Endothelial cell (in vitro differentiated cells): ENCODE results near the gene NINJ1. TPM values are rescaled to one million over a fixed set of nuclear protein-coding genes. Genes with fewer than 3 reads are reported as not detected.

Experiments used
- DNase-seq: peaks from one replicate; pipeline ENCODE4 v3.0.0; 2021; ENCODE audit warnings: low spot score
- H3K27ac Mint-ChIP-seq: one replicate; pipeline ENCODE4 v1.8.0; 2021; ENCODE audit warnings: mixed read lengths, inconsistent platforms; ENCODE audit not compliant: unreplicated experiment
- H3K27me3 Mint-ChIP-seq: one replicate; pipeline ENCODE4 v1.8.0; 2021; ENCODE audit warnings: mild to moderate bottlenecking, moderate library complexity, mixed read lengths, inconsistent platforms; ENCODE audit not compliant: unreplicated experiment
- H3K36me3 Mint-ChIP-seq: one replicate; pipeline ENCODE4 v1.8.0; 2021; ENCODE audit warnings: mild to moderate bottlenecking, low read depth, mixed read lengths, inconsistent platforms; ENCODE audit not compliant: unreplicated experiment
- H3K4me1 Mint-ChIP-seq: one replicate; pipeline ENCODE4 v1.8.0; 2021; ENCODE audit warnings: mild to moderate bottlenecking, mixed read lengths, inconsistent platforms; ENCODE audit not compliant: unreplicated experiment
- H3K4me3 Mint-ChIP-seq: one replicate; pipeline ENCODE4 v1.8.0; 2021; ENCODE audit warnings: mild to moderate bottlenecking, mixed read lengths, inconsistent platforms; ENCODE audit not compliant: unreplicated experiment
- H3K9me3 Mint-ChIP-seq: one replicate; pipeline ENCODE4 v1.8.0; 2021; ENCODE audit warnings: mixed read lengths, inconsistent platforms; ENCODE audit not compliant: unreplicated experiment
- total RNA-seq: library from RNA; stranded (reverse); fragmentation: NEBNext Ultra II Directional; extraction: Animal tissue kit (Norgen Biotek cat#: 25700); gene quantifications from one replicate; pipeline ENCODE4 v1.2.1, GENCODE V29; 2021; ENCODE audit not compliant: unreplicated experiment
- TF ChIP-seq, protein P1 (sequence below): fragments of 200-600 bp; sonication (generic); IDR thresholded peaks from one replicate; pipeline ENCODE4 v1.5.0; 2021; ENCODE audit warnings: antibody characterized with exemption; ENCODE audit not compliant: unreplicated experiment

The NINJ1 gene
- total RNA-seq, 1 donor from 2014 or later: 34.2 TPM

DNA sequence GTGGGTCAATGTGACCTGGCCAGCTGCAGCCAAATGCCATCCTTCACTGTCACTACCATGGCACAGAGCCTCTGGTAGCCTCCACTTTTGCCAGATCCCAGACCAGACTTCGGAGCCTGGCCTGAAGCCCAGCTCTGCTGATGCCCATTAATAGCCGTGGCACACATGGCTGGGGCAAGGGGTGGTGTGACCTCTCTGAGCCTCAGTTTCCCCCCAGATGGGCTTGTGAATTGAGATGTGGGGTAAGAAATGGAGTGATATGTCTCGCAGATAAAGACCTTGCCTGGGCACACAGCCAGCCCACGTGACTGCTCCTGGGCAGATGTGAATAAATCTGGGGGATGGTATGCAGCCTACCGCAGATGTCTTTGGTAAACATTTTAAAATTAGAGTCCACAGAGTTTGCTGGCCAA lies 61.7 kb downstream of the NINJ1 start:
- TF ChIP-seq, protein P1, sequence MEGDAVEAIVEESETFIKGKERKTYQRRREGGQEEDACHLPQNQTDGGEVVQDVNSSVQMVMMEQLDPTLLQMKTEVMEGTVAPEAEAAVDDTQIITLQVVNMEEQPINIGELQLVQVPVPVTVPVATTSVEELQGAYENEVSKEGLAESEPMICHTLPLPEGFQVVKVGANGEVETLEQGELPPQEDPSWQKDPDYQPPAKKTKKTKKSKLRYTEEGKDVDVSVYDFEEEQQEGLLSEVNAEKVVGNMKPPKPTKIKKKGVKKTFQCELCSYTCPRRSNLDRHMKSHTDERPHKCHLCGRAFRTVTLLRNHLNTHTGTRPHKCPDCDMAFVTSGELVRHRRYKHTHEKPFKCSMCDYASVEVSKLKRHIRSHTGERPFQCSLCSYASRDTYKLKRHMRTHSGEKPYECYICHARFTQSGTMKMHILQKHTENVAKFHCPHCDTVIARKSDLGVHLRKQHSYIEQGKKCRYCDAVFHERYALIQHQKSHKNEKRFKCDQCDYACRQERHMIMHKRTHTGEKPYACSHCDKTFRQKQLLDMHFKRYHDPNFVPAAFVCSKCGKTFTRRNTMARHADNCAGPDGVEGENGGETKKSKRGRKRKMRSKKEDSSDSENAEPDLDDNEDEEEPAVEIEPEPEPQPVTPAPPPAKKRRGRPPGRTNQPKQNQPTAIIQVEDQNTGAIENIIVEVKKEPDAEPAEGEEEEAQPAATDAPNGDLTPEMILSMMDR: no peak
- H3K36me3 Mint-ChIP-seq: no peaks in the 10 kb centered on the region
- DNase-seq: no peak

More for the DNA sequence above, 61.7 kb downstream of the NINJ1 start:
- no peak overlapping the region for H3K27ac Mint-ChIP-seq
- no peak overlapping the region for H3K4me3 Mint-ChIP-seq
- no peaks in the 10 kb centered on the region for H3K4me1 Mint-ChIP-seq
- H3K27me3 Mint-ChIP-seq: peaks cover 1% of the 10 kb centered on the region
- no peaks in the 10 kb centered on the region for H3K9me3 Mint-ChIP-seq

Other genes with a start within 250 kb of the NINJ1 start
- 1.1 TPM for gene FGD3, start 186.7 kb downstream of the NINJ1 start, total RNA-seq
- gene SUSD3, start 75.5 kb downstream of the NINJ1 start, total RNA-seq: 1.2 TPM
- gene CARD19, start 38.0 kb downstream of the NINJ1 start, total RNA-seq: 13.2 TPM
- gene WNK2, start 49.9 kb upstream of the NINJ1 start, total RNA-seq: 0.82 TPM